GM19351 (cell line): ENCODE results near the gene AGBL1.

ENCODE experiments used
- ATAC-seq: cut with Tn5 transposase; IDR thresholded peaks from one replicate; pipeline ENCODE4 v1.9.1; 2021; ENCODE audit warnings: mild to moderate bottlenecking, moderate library complexity; ENCODE audit not compliant: unreplicated experiment

The AGBL1 gene

GRCh38 chr15:86765281-86765680 lies 685.6 kb downstream of the AGBL1 start:
- no peak for ATAC-seq

DNA sequence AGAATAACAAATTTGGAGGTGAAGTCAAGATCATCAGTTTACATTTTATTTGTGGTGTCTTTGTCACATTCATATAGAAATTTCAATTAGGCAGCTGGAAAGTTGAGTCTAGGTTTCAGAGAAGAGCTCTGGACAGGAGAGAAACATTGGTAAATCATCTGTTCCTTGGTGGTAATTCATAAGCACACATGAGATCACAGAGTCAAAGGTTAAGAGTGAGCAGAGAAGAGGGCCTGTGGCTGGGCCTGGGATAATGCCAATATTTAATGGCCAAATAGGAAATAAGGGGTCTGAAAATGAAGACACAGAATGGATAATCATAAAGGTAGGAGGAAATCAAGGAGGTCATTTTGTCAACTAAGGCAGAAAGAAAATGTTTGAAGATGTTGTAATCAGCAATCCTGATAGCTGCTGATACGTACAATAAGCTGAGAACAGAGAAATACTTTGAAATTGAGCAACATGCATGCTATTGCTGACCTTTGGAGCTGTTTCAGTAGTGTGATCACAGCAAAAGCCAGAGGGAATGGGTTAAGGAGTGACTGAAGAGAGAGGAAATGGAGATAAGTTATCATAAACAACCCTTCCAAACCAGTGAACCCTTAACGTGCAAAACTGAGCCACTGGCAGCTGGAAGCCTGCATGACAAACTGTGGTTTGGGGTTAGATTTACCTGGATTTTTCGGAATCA lies 692.8 kb downstream of the AGBL1 start:
- ATAC-seq: no peak

DNA sequence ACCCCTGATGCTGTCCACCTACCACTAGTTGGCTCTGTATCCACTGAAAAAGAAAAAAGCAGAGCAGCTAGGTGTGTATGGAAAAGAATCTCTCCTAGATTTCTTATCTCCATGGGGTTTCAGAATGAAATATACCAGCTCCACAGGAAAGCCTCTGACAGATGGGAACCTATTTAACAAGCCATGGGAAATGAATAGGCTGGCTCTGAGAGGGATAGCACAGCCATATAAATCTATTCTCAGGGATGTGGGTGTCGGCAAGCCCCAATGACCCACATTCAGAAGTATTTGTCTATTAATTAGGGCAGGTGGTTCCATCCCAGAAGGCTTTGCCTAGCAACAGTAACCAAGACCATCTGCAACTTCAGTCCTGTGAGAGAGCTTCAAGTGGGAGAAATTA lies 694.1 kb downstream of the AGBL1 start:
- no peak for ATAC-seq

DNA sequence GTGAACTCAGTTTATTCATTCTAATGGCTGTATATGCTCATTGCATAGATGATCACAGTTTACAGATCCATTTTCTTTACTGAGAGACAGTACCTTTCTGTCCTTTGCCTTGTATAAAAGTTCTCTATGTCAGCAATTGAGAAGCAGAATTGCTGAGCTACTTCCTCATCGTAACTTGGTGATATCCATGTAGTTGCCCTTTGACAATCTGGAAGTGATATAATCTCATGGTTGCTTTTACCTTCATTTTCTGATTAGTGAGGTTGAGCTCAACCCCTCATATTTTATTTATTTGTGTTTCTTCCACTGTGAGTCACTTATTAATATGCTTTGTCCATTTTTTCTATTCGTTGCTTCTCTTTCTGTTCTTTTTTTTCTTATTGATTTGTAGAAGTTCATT lies 696.5 kb downstream of the AGBL1 start:
- ATAC-seq: no peak

DNA sequence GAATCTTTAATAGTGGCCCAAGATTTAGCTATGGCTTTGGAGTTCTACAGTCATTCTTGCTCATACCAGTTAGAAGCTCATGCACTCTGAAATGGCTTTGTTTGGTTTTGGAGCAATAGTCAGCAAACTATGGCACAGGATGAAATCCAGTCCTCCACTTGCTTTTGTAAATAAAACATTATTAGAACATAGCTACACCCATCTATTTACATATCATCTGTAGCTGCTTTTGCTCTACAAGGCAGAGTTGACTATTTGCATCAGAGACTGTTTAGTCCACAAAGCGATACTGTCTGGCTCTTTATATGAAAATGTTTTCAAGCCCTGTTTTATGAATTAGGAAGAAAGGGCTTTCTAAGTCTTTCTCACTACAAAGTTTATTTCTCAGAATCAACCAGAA lies 716.9 kb downstream of the AGBL1 start:
- no peak for ATAC-seq

DNA sequence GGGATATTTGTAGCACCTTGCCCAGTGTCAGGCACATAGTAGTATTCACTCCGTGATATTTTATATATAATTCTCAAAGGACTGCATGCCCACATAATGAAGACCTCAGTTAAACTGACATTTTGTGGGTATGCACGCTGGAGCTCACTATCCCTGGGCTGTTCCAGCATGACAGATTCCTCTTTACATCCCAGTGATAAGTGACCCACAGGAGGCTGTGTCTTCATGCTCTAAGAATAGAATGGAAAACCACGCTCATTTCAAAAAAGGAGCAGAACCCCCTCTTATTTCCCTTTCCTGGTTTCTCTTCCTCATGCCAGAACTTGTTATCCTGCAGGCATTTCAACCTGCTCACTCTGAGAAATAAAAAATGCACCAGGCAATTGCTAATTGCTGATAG lies 717.5 kb downstream of the AGBL1 start:
- ATAC-seq: no peak

- no peak for ATAC-seq
Observed at GRCh38 chr15:86799226-86799625, 719.6 kb downstream of the AGBL1 start.

DNA sequence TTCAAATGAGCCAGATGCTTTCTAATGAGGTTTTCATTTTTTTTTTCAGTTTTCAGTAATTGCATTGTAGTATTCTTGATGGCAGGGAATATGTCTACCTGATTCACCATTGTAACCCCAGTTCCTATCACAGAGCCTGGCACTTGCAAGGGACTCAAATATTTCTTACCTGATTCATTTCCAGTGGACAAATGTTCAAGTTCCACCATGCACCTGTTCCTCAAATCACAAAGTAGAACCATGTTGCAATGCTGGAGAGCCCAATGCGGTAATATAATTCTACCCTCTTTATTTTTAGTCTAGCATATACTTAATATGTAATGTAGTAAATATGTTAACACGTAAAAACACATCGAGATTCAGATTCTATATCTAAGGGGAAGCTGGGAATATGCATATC lies 722.6 kb downstream of the AGBL1 start:
- ATAC-seq: no peak

DNA sequence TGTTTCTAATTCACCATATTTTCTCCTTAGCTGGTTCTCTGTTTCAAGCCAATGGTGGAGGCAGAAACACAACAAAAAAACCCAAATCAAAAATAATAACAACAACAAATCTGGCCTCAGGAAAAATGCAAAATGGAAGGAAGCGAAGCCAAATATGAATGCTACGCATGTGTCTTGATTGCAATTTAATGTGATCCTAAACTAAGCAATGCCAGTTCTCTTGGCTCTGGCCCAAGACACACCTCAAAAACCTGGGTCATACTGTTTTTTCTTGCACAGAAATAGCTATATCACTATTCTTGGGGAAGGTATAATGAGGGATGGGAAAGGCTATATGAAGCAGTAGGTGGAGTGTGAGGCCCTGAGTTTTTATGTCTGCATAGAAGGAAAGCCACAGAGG lies 724.7 kb downstream of the AGBL1 start:
- no peak for ATAC-seq

GRCh38 chr15:86810329-86810728 lies 730.7 kb downstream of the AGBL1 start:
- ATAC-seq: no peak

- no peak for ATAC-seq
Observed at GRCh38 chr15:86813892-86814291, 734.2 kb downstream of the AGBL1 start.

DNA sequence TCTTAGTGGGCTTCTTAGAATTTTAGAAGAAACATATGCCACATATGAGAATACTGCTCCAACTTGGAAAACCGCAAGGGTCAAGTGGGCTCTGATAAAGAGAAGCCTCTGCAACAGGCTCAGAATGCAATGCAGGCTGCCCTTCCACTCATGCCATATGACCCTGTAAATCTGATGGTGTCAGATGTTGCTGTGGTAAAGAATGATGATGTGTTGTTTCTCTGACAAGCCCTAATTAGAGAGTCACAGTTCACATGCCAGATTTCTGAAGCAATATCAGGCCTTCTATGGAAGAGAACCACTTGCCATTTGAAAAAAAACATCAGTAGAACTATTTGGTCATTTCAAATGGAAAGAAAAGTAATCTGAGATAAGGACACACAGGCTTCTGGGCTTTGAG lies 749.6 kb downstream of the AGBL1 start:
- ATAC-seq: no peak

DNA sequence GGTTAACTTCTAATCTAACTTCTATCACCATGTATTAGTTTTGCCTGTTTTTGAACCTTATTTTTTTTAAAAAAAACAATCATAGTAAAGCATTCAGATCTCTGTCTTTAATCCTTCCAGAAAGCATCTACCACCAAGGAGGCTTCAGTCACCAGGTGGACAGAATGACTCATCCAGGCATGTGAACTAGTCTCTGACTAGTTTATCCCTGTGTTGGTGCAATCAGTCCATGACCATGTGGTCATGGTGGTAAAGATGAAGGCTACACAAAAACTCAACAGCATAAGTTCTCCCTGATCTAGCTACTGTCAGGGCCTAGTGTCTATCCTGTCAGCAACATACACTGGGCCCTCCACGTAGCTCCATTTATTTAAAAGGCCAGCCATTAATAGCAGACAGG lies 750.6 kb downstream of the AGBL1 start:
- no peak for ATAC-seq

DNA sequence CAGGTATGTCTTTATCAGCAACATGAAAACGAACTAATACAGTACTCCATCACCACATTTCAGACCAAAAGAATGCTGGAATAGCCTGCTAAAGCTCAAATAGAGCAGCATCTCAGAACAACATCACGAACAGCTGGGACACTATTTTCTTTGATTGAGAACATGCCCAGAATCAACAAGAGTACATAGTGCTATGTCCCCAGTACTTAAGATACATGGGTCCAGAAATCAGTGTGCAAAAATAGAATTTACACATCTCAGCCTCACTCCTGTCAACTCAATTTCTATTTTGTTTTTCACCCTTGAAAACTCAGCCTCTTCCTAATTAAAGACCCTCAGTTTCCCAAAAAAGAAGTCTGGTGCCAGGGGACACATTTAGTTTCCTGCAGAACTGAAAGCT lies 753.9 kb downstream of the AGBL1 start:
- ATAC-seq: no peak

GRCh38 chr15:86834115-86834863 lies 754.6 kb downstream of the AGBL1 start:
- ATAC-seq: no peak

DNA sequence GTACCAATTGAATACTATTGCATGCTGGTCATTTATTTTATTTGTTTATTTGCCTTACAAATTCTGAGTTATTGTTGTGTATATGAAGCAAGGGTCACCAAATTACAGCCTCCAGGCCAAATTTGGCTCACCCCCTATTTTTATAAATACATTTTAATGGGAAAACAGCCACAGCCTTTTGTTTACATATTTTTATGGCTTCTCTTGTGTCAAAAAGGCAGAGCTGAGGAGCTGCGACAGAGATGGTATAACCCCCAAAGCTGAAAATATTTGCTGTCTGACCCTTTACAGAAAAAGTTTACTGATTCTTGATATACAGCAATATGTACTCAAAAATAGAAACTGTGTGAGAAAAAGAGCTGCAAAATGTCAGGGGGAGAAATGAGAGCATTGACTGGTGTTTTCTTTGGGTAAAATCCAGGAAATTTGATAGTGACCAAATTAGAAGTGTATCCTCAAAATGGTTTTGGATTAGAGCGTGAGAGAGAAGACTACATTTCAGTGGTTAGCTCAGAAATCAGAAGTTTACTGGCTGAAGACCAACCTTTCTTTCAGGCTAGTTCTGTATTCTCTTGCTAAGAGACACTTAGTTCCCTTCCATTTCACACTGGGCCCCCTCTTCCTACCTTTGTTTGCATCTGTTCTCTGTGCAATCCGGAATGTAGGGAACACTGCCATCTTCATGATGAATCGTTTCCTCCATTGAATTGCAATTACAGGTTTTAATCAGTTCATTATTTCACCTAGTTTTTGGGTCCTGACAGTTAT lies 757.8 kb downstream of the AGBL1 start:
- ATAC-seq: no peak

DNA sequence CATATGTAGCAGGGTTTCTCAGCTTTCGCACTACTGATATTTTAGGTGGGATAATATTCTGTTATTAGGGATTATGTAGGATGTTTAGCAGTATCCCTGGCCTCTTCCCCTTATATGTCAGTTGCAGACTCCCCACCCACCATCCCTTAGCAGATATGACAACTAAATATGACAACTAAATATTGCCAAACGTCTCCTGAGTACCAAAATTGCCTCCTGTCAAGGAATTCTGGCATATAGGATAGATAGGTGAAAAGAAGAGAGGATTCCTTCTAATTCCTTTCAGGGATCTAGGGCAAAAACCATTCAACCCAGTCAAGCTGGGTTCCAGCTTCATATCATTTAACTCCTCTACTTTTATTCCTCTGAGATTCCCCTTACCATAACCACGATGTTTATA lies 759.8 kb downstream of the AGBL1 start:
- no peak for ATAC-seq

DNA sequence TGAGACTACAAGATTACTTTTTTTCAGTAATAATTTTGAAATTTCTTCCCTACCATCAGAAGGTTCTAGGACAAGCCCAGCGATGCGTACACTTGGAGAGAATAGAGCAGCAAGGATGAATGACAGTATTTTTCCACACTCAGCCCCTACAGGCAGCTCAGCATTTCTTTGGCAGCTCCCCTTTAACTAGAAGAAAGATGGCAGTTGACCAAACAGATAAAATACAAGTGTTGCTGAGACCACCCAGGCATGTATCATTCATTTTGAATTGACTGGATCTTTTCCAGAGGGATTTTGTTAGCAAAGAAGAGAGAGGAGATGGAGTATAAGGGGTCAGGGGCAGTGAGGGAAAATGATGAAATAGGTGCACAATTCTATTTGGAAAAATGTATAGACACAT lies 761.3 kb downstream of the AGBL1 start:
- ATAC-seq: no peak

DNA sequence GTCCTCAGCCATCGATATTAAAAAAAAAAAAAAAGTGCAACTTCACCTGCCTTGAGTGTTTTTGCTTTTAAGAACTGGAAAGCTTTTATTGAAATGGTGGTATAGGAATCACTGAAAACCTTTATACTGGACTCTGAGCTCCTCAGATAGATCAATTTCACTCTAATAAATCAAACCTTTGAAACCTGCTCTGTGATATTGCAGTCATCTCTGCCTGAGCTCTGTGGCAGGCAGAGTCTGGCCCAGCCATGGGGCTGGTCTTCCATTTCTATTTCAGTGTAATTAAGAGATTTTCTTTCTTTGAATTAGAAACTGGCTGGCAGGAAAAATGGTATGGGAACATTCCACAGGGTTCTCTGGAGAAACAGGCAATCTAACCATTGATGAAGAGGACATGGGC lies 762.5 kb downstream of the AGBL1 start:
- no peak for ATAC-seq

DNA sequence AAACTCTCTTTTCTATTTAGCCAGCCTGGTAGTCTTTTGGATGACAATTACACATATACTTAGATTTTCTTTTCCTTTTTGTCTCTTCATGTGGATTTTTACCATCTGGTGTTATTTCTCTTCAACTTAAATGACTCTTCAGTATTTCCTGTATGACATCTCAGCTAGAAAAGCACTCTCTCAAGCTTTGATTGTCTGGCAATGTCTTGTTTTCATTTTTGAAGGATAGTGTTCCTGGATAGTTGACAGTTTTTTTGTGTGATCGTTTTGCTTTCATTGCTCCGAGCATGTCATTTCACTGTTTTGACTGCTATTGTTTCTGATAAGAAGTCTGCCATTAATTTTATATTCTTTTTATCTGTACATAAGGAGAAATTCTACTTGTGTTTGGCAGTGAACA lies 766.4 kb downstream of the AGBL1 start:
- ATAC-seq: no peak

GRCh38 chr15:86849136-86849535 lies 769.5 kb downstream of the AGBL1 start:
- ATAC-seq: no peak
